ENCODE measurements around the gene CLDN7.

The CLDN7 gene

GRCh38 chr17:7261379-7262191 is 693 bp downstream of the CLDN7 start:
- peaks cover 0 to 32% of the 10 kb centered on the region in 2 donors for H3K4me1 ChIP-seq (ENCODE audit: control insufficient read depth in 1 of 2, insufficient read depth in 2 of 2, low read length in 2 of 2)
- peak overlapping the region; percentile 54 for H3K27ac ChIP-seq (ENCODE audit: low read length)
- H3K9me3 ChIP-seq (ENCODE audit: control insufficient read depth in 1 of 2, low read length in 2 of 2) = no peaks in the 10 kb centered on the region
- H3K27me3 ChIP-seq (ENCODE audit: low read depth, low read length) = peaks cover 28% of the 10 kb centered on the region
- H3K4me3 ChIP-seq (ENCODE audit: low read depth in 1 of 2, low read length in 2 of 2) = peak overlapping the region; percentile 42 to 60
- peaks cover 20 to 29% of the 10 kb centered on the region in 2 donors for H3K36me3 ChIP-seq (ENCODE audit: control insufficient read depth in 1 of 2, insufficient read depth in 2 of 2, low read length in 2 of 2)

DNA sequence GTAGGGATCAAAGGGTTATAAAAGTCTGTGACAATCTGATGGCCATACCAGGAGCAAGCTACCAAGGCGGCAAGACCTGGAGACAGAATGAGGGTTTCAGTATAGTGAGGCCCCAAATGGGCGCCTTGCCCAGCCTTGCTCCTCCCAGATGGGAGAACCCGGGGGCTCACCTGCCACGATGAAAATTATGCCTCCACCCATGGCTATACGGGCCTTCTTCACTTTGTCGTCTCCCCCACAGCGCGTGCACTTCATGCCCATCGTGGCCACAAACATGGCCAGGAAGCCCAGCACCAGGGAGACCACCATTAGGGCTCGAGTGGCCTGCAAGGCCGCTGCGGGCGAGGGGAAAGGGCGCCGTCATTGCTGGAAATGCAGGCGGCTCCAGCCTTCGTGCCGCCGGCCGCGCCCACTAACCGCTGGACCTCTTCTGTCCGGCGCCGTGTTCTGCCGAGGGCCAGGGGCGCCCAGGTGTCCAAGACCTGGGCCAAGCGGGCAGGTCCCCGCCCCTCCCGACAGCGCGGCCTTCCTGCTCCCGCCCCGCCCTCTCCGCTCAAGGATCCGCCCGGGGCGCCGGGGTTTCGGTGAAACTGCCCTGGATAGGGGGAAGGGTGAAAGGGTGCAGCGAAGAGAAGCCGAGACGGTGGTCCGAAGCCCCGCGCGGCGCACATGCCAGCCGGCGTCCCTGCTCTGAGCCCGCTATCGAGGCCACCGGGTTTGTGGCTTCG is 1.5 kb downstream of the CLDN7 start:
- Histone ChIP-seq H3K36me3 (ENCODE audit: control insufficient read depth in 1 of 2, insufficient read depth in 2 of 2, low read length in 2 of 2) (peaks cover 25 to 36% of the 10 kb centered on the region in 2 donors), H3K9me3 (ENCODE audit: control insufficient read depth in 1 of 2, low read length in 2 of 2) (no peaks in the 10 kb centered on the region), H3K27ac (ENCODE audit: low read length) (peak overlapping the region; percentile 84), H3K27me3 (ENCODE audit: low read depth, low read length) (peaks cover 28% of the 10 kb centered on the region), H3K4me1 (ENCODE audit: control insufficient read depth in 1 of 2, insufficient read depth in 2 of 2, low read length in 2 of 2) (peaks cover 0 to 32% of the 10 kb centered on the region in 2 donors), H3K4me3 (ENCODE audit: low read depth in 1 of 2, low read length in 2 of 2) (peak overlapping the region; percentile 42 to 60)

- peak overlapping the region in 1 of 2 donors; percentile 42 for H3K4me3 ChIP-seq (ENCODE audit: low read depth in 1 of 2, low read length in 2 of 2)
- peaks cover 25 to 42% of the 10 kb centered on the region in 2 donors for H3K36me3 ChIP-seq (ENCODE audit: control insufficient read depth in 1 of 2, insufficient read depth in 2 of 2, low read length in 2 of 2)
- H3K4me1 ChIP-seq (ENCODE audit: control insufficient read depth in 1 of 2, insufficient read depth in 2 of 2, low read length in 2 of 2) = peaks cover 0 to 32% of the 10 kb centered on the region in 2 donors
- peaks cover 28% of the 10 kb centered on the region for H3K27me3 ChIP-seq (ENCODE audit: low read depth, low read length)
- peak overlapping the region; percentile 84 for H3K27ac ChIP-seq (ENCODE audit: low read length)
- H3K9me3 ChIP-seq (ENCODE audit: control insufficient read depth in 1 of 2, low read length in 2 of 2) = no peaks in the 10 kb centered on the region
Observed at GRCh38 chr17:7260151-7260550, 2.1 kb downstream of the CLDN7 start.

DNA sequence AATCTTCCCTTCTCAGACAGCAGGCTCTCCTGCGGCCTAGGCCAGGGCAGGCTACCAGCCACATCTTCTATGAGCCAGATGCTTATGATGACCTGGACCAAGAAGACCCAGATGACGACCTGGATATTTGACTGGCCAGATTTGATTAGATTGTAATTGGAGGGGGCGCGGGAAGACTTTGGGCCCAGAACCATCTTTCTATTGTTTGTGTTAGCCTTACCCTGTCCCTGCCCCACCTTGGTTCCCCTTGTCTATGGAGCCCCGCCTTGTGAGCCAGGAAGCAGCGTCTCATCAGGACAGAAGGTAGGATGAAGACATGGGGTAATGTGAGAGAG is 2.8 kb downstream of the CLDN7 start:
- Histone ChIP-seq H3K4me1 (ENCODE audit: control insufficient read depth in 1 of 2, insufficient read depth in 2 of 2, low read length in 2 of 2) (peaks cover 0 to 32% of the 10 kb centered on the region in 2 donors), H3K4me3 (ENCODE audit: low read depth in 1 of 2, low read length in 2 of 2) (peak overlapping the region in 1 of 2 donors; percentile 34), H3K27me3 (ENCODE audit: low read depth, low read length) (peaks cover 27% of the 10 kb centered on the region), H3K9me3 (ENCODE audit: control insufficient read depth in 1 of 2, low read length in 2 of 2) (no peaks in the 10 kb centered on the region), H3K27ac (ENCODE audit: low read length) (peak overlapping the region; percentile 84), H3K36me3 (ENCODE audit: control insufficient read depth in 1 of 2, insufficient read depth in 2 of 2, low read length in 2 of 2) (peaks cover 31 to 48% of the 10 kb centered on the region in 2 donors)

- Histone ChIP-seq H3K9me3 (ENCODE audit: control insufficient read depth in 1 of 2, low read length in 2 of 2) (no peaks in the 10 kb centered on the region), H3K27ac (ENCODE audit: low read length) (peak overlapping the region; percentile 84), H3K4me3 (ENCODE audit: low read depth in 1 of 2, low read length in 2 of 2) (peak overlapping the region in 1 of 2 donors; percentile 34), H3K36me3 (ENCODE audit: control insufficient read depth in 1 of 2, insufficient read depth in 2 of 2, low read length in 2 of 2) (peaks cover 36 to 53% of the 10 kb centered on the region in 2 donors), H3K4me1 (ENCODE audit: control insufficient read depth in 1 of 2, insufficient read depth in 2 of 2, low read length in 2 of 2) (peaks cover 0 to 32% of the 10 kb centered on the region in 2 donors), H3K27me3 (ENCODE audit: low read depth, low read length) (peaks cover 24% of the 10 kb centered on the region)
Observed at GRCh38 chr17:7258731-7259554, 3.3 kb downstream of the CLDN7 start.

GRCh38 chr17:7256766-7257456 is 5.4 kb downstream of the CLDN7 start:
- H3K4me1 ChIP-seq (ENCODE audit: control insufficient read depth in 1 of 2, insufficient read depth in 2 of 2, low read length in 2 of 2) = peaks cover 7 to 25% of the 10 kb centered on the region in 2 donors
- H3K27ac ChIP-seq (ENCODE audit: low read length) = no peak overlapping the region
- peaks cover 36 to 57% of the 10 kb centered on the region in 2 donors for H3K36me3 ChIP-seq (ENCODE audit: control insufficient read depth in 1 of 2, insufficient read depth in 2 of 2, low read length in 2 of 2)

GRCh38 chr17:7254511-7254910 is 7.8 kb downstream of the CLDN7 start:
- H3K4me1 ChIP-seq (ENCODE audit: control insufficient read depth in 1 of 2, insufficient read depth in 2 of 2, low read length in 2 of 2) = peaks cover 15 to 26% of the 10 kb centered on the region in 2 donors
- peaks cover 35 to 55% of the 10 kb centered on the region in 2 donors for H3K36me3 ChIP-seq (ENCODE audit: control insufficient read depth in 1 of 2, insufficient read depth in 2 of 2, low read length in 2 of 2)
- H3K27me3 ChIP-seq (ENCODE audit: low read depth, low read length) = no peaks in the 10 kb centered on the region
- no peaks in the 10 kb centered on the region for H3K9me3 ChIP-seq (ENCODE audit: control insufficient read depth in 1 of 2, low read length in 2 of 2)
- H3K4me3 ChIP-seq (ENCODE audit: low read depth in 1 of 2, low read length in 2 of 2) = no peak overlapping the region
- no peak overlapping the region for H3K27ac ChIP-seq (ENCODE audit: low read length)

More at GRCh38 chr17:7256766-7257456, 5.4 kb downstream of the CLDN7 start:
- peaks cover 8% of the 10 kb centered on the region for H3K27me3 ChIP-seq (ENCODE audit: low read depth, low read length)
- no peaks in the 10 kb centered on the region for H3K9me3 ChIP-seq (ENCODE audit: control insufficient read depth in 1 of 2, low read length in 2 of 2)
- H3K4me3 ChIP-seq (ENCODE audit: low read depth in 1 of 2, low read length in 2 of 2) = no peak overlapping the region

DNA sequence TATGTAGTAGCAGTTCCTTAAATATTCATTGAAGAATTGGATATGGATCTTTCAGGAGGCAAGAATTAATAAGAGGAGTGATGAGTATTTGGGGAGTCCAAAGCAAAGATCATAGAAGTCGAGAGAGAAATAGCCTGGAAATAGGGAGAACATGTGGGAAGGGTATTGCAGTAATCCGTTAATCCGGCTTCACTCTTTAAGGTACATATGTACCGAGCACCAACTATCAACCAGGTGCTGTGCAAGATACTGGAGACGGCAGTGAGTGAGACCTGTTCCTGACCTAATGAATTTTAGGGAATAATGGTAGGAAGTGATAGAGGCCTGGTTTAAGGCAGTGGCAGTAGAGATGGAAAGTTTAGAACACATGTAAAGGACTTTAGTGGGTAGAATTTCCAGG is 9.2 kb downstream of the CLDN7 start:
- Histone ChIP-seq H3K4me1 (ENCODE audit: control insufficient read depth in 1 of 2, insufficient read depth in 2 of 2, low read length in 2 of 2) (peaks cover 20 to 37% of the 10 kb centered on the region in 2 donors), H3K9me3 (ENCODE audit: control insufficient read depth in 1 of 2, low read length in 2 of 2) (no peaks in the 10 kb centered on the region), H3K36me3 (ENCODE audit: control insufficient read depth in 1 of 2, insufficient read depth in 2 of 2, low read length in 2 of 2) (peaks cover 22 to 42% of the 10 kb centered on the region in 2 donors), H3K27ac (ENCODE audit: low read length) (peak overlapping the region; percentile 97), H3K4me3 (ENCODE audit: low read depth in 1 of 2, low read length in 2 of 2) (peak overlapping the region; percentile 79 to 84), H3K27me3 (ENCODE audit: low read depth, low read length) (no peaks in the 10 kb centered on the region)

- Histone ChIP-seq H3K27ac (ENCODE audit: low read length) (peak within 1 kb of the TSS; percentile 97), H3K4me3 (ENCODE audit: low read depth in 1 of 2, low read length in 2 of 2) (peak within 1 kb of the TSS; percentile 79 to 84), H3K36me3 (ENCODE audit: control insufficient read depth in 1 of 2, insufficient read depth in 2 of 2, low read length in 2 of 2) (peaks cover 22 to 35% of the 10 kb centered on the region in 2 donors), H3K27me3 (ENCODE audit: low read depth, low read length) (no peaks in the 10 kb centered on the region), H3K4me1 (ENCODE audit: control insufficient read depth in 1 of 2, insufficient read depth in 2 of 2, low read length in 2 of 2) (peaks cover 20 to 37% of the 10 kb centered on the region in 2 donors), H3K9me3 (ENCODE audit: control insufficient read depth in 1 of 2, low read length in 2 of 2) (no peaks in the 10 kb centered on the region)
Observed at GRCh38 chr17:7252176-7253043, 9.9 kb downstream of the CLDN7 start, which contains the start of gene ELP5. Gene ELP5, plus strand, starts transcription at chr17:7252215. Its CDS starts 336 bp downstream, at chr17:7252551.

Measured in muscle layer of duodenum (tissue), 2 donors.